Effector CD8-positive, alpha-beta T cell (primary cell): ENCODE results near the gene DRAXIN.

Source experiments
- DNase-seq: peaks from one replicate; lab custom pipeline; 2025; lab: John Stamatoyannopoulos, UW

Gene DRAXIN

GRCh38 chr1:11654939-11655808 lies 36.3 kb upstream of the DRAXIN start:
- DNase-seq: no peak

GRCh38 chr1:11657654-11658053 lies 33.9 kb upstream of the DRAXIN start:
- DNase-seq: no peak

DNA sequence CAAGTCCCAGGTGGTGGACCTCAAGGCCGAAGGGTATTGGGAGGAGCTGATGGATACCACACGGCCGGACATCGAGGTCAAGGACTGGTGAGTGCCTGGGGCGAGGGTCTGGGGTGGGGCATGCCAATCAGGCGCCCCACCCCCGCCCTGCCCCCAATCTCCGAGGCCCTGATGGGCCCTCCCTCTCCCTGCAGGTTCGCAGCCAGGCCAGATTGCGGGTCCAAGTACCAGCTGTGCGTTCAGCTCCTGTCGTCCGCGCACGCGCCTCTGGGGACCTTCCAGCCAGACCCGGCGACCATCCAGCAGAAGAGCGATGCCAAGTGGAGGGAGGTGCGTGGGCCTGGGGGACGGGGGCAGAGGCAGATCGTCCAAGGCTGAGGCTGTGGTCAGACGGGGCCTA lies 33.0 kb upstream of the DRAXIN start:
- DNase-seq: no peak

GRCh38 chr1:11659748-11660147 lies 31.8 kb upstream of the DRAXIN start:
- DNase-seq: no peak

DNA sequence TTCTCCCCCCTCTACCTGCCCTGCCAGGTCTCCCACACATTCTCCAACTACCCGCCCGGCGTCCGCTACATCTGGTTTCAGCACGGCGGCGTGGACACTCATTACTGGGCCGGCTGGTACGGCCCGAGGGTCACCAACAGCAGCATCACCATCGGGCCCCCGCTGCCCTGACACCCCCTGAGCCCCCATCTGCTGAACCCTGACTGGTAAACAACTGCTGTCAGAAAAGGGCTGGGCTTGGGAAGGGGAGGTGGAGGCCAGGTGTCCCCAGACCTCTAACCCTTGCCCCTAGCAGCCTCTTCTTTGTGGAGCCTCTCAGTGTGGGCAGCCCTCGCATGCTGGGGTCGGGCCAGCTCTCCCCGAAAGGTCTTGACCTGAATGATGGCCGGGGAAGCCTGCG lies 30.4 kb upstream of the DRAXIN start:
- DNase-seq: no peak

GRCh38 chr1:11664336-11665065 lies 27.0 kb upstream of the DRAXIN start:
- DNase-seq: peak; percentile 9

GRCh38 chr1:11668516-11668915 lies 23.0 kb upstream of the DRAXIN start:
- no peak for DNase-seq

- no peak for DNase-seq
Observed at GRCh38 chr1:11670747-11671146, 20.8 kb upstream of the DRAXIN start.

DNA sequence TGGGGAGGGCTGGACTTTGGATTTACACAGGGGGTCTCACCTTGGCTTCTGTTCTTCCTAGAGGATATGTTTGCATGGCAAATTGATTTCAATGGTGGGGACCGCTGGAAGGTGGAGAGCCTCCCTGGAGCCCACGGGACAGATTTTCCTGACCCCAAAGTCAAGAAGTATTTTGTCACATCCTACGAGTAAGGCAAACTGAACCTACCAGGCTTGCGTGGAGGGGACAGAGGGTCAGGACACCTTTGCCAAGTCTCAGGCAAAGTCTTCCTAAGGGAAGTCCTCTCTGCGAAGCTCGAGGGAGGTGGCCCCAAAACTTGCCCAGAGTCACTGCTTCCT lies 20.3 kb upstream of the DRAXIN start:
- no peak for DNase-seq

DNA sequence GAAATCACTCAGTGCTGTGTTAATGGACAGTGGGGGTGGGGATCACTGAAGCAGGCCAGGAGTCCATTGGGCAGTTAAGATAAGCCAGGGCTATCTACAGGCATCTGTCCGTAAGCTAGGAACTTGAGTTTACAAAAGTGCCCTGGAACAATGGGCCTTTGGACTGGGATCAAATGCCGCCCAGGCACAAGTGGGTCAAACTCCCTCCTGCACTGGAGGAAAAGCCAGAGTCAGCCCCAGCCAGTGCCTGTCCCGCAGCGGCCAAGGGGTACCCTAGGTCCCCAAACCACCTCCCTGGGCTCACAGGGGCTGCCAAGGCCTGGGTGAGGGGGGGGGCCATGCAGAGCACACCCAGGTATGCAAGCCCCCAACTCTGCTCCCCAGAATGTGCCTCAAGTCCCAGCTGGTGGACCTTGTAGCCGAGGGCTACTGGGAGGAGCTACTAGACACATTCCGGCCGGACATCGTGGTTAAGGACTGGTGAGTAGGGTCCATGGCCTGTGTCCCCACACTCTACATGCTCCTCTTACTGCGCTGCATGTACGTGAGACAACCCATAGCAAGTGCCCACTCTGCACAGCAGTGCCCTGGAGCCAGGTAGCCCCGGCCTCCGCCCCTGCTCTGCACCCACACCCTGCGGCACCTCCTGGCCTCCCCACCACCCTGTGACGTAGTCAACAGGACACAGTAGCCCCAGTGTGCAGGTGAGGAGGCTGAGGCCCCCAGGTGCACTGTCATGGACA lies 19.8 kb upstream of the DRAXIN start:
- DNase-seq: no peak

DNA sequence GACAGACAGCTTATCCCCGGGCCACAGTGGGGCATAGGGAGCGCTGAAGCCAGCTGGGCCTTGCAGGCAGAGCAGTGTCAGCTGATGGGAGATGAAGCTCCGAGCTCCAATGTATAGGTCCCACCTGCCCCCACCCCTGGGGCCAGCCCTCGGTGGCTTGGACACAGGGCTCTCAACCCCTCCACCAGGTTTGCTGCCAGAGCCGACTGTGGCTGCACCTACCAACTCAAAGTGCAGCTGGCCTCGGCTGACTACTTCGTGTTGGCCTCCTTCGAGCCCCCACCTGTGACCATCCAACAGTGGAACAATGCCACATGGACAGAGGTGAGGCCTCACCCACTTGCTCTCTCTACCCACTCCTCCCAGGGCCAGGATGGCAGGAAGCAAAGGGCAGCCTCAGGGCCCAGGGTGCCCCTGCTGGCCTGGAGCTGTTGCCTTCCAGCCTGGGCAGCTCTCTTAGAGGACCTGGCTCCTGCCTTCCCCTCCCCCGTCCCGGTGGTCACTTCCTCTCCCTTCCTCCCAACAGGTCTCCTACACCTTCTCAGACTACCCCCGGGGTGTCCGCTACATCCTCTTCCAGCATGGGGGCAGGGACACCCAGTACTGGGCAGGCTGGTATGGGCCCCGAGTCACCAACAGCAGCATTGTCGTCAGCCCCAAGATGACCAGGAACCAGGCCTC lies 18.3 kb upstream of the DRAXIN start:
- DNase-seq: no peak

DNA sequence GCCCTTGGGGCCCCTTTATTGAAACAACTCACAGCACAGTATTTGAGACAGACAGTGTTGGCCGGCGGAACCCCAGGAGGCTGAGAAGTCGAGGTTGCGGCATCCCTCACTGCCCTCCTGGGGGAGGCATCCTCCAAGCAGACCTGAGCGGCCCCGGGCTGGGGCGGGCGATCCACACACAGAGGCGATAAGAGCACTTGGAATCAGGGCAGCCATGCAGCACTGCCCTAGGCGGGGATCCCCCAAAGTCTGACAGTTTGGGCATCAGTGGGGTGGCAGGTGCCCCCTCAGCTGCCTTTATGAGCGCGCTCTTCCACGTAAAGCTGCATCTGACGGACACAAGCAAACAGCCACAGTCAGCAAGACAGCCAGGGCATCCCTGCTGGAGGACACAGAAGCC lies 17.0 kb upstream of the DRAXIN start:
- DNase-seq: no peak

GRCh38 chr1:11675325-11675724 lies 16.2 kb upstream of the DRAXIN start:
- DNase-seq: no peak

DNA sequence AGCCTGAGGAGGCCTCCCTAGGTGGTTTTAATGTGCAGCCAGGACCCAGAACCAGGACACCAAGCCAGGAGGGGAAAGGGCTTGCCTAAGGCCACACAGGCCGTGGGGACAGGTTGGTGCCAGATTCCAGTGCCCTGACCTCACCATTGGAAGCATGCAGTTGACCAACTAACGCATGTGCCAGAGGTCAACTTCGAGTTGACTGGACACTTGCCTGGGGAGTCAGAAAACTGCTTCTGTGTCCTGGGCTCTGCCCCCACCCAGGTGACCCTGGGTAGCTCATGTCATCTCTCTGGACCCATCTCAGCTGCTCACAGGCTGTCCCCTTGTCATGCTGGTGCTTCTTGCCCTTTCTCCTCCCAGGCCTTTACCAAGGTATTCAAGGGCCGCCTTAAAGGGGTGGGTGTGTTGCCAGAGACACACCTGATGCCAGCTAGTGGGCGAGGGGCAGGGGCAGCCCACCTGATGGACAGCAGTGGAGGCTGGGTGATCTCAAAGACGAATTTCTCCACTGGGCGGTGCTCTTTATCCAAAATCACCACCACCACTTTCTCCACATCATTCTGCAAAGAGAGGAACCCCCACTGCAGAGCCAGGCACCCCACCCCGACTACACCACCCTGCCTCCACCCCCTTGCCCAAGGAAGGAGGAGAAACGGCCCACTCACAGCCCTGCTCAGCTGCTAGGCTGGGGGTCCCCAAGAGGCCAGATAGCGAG lies 15.0 kb upstream of the DRAXIN start:
- no peak for DNase-seq

GRCh38 chr1:11678442-11678841 lies 13.1 kb upstream of the DRAXIN start:
- no peak for DNase-seq

DNA sequence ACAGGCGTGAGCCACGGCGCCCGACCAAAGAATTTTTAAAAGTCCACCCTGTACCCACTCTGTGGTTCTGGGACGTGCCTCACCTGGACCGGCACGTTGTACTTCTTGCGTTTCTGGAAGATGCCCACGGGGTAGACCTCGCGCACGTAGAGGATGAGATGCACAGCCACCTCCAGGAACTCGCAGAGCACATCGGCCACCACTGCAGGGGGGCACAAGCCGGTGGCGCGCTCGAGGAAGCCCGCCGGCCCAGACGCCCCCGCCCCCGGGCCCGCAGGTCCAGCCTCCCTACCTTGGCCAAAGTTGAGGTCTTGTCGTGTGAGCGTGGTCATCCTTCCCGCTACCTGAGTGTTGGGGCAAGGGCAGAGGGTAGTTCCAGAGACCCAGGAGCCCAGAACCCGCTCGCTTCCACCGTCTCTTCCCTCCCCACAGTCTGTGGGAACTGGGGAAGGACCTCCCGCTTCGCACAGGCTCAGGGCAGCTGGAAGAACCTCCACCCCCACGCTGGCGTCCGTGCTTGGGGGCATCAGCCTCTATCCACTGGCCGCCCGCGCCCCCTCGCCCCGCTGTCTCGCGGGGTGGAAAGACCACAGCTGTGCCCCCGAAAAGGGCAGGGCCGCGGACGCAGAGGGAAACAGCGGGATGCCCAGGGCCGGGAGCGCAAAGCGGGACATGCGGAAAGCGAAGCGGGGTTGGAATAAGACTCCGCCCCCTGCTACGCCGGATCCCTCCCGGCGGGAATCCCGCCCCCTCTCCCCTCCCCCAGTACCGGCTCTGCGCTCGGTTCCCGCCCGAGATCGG lies 11.0 kb upstream of the DRAXIN start:
- DNase-seq: no peak

- DNase-seq: peak; percentile 86
Observed at GRCh38 chr1:11681071-11681771, 10.3 kb upstream of the DRAXIN start, which contains the start of gene MAD2L2. Gene MAD2L2, minus strand, starts transcription at chr1:11681148. Its CDS starts 547 bp downstream, at chr1:11680601.

- DNase-seq: no peak
Observed at GRCh38 chr1:11682287-11682771, 9.2 kb upstream of the DRAXIN start.

GRCh38 chr1:11682799-11683198 lies 8.7 kb upstream of the DRAXIN start:
- no peak for DNase-seq

GRCh38 chr1:11684070-11684469 lies 7.4 kb upstream of the DRAXIN start:
- no peak for DNase-seq
